Measurements from ENCODE around the gene NFAM1.

NFAM1 gene

DNA sequence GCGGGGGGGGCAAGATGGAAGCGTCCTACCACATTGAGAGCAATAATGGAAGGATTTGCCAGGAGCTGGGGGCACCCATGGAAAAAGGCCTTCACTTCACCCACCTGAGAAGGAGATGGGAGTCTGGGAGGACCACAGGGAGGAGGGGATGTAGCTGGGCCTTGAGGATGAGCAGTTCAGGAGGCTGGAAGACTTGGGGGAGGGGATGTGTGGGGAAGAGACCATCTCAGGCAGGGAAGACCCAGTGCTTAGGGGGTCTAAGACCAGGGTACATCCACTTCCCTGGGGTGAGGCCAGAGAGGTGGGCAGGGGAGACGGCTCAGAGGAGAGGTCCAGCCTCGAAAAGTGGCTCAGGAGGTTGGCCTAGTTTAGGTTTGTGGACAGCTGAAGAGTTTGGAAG is 90.4 kb downstream of the NFAM1 start:
- DNase-seq (ENCODE audit: low read depth), result no peak
- TF ChIP-seq, protein P1, sequence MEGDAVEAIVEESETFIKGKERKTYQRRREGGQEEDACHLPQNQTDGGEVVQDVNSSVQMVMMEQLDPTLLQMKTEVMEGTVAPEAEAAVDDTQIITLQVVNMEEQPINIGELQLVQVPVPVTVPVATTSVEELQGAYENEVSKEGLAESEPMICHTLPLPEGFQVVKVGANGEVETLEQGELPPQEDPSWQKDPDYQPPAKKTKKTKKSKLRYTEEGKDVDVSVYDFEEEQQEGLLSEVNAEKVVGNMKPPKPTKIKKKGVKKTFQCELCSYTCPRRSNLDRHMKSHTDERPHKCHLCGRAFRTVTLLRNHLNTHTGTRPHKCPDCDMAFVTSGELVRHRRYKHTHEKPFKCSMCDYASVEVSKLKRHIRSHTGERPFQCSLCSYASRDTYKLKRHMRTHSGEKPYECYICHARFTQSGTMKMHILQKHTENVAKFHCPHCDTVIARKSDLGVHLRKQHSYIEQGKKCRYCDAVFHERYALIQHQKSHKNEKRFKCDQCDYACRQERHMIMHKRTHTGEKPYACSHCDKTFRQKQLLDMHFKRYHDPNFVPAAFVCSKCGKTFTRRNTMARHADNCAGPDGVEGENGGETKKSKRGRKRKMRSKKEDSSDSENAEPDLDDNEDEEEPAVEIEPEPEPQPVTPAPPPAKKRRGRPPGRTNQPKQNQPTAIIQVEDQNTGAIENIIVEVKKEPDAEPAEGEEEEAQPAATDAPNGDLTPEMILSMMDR (conservative IDR thresholded peaks at IDR 0.05; ENCODE audit: control insufficient read depth, insufficient read depth, low read depth, low read length), result no peak
- H3K4me3 ChIP-seq (ENCODE audit: control insufficient read depth, low read depth, low read length), result no peak overlapping the region

DNA sequence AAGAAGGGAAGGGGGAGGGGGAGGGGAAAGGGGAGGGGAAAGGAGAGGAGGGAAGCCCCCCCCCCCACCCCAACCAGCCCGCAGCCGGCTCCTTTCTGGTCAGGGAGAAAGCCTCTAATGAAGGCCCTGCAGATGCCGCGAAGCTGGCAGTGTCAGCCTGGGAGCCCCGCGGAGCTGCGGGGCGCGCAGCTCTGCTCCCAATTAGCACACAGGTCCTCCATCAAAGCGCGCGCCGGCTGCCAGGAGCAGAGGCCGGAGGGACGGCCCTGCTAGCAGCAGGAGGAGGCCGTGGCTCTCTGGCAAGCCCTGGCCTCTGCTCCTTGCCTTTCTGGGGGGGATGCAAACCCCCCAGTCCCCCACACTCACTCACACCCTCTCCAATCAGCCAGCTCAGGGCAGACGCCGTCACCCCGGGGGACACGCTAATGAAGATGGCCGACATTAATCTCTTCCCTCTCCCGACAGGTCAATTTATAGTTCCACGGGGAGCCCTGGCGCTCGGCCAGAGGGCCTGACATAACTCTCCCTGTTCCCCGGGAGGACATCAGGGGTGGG is 91.3 kb downstream of the NFAM1 start:
- no peak overlapping the region for H3K4me3 ChIP-seq (ENCODE audit: control insufficient read depth, low read depth, low read length)
- no peak for DNase-seq (ENCODE audit: low read depth)
- TF ChIP-seq, protein P1 (conservative IDR thresholded peaks at IDR 0.05; ENCODE audit: control insufficient read depth, insufficient read depth, low read depth, low read length), result no peak

DNA sequence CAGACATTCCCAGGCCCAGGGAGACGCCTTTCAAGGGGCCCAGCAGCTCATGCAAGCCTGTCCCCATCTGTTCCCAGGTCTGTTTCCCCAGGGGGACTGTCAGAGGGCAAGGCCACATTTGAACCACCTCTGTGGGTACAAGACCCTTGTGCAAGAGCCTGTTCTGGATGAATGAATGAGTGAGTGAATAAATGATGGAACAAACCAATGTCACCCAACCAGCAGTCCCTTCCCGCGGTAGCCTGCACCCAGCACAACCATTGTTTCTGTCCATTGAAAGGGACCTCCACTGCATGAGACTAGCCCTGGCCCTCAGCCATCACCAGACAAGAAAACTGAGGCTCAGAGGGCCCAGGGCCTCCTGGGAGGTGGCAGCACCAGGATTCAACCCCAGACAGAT is 92.1 kb downstream of the NFAM1 start:
- no peak for DNase-seq (ENCODE audit: low read depth)
- H3K4me3 ChIP-seq (ENCODE audit: control insufficient read depth, low read depth, low read length), result no peak overlapping the region
- TF ChIP-seq, protein P1 (conservative IDR thresholded peaks at IDR 0.05; ENCODE audit: control insufficient read depth, insufficient read depth, low read depth, low read length), result no peak

DNA sequence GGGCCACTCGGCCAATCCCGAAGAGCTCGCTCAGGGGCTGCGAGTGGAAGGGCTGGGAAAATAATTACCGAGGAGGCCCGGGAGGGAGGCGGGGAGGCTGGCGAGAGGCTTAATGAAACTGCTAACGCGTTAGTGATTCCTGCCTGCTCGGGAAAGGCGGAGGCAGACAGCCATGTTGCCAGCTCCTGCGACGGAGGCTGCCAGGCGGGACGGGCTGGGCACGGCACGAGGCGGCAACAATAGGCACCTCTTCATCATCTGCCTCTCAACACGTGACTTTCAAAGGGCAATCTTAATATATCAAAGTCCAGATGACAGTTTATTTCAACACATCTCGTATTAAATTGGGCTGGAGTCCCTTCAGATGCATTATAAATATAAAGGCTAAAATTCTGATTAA is 93.7 kb downstream of the NFAM1 start:
- TF ChIP-seq, protein P1 (conservative IDR thresholded peaks at IDR 0.05; ENCODE audit: control insufficient read depth, insufficient read depth, low read depth, low read length), result no peak
- no peak for DNase-seq (ENCODE audit: low read depth)
- no peak overlapping the region for H3K4me3 ChIP-seq (ENCODE audit: control insufficient read depth, low read depth, low read length)

DNA sequence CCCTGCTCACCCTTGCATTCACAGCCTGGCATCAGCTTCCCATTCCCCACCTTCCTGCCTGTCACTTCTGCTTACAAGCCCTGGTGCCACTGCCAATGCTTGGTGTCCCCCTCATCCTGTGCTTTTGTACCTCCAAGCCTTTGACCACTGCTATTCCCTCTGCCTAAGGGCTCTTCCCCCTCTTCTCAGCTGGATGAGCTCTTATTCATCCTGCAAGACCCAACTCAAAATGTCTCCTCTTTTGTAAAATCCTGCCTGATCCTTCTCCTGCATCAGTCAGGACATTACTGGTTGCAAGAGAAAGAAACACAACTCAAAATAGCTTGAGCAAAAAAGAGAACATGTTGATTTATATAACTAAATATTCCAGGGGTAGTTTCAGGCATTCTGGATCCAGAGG is 94.8 kb downstream of the NFAM1 start:
- DNase-seq (ENCODE audit: low read depth), result no peak
- H3K4me3 ChIP-seq (ENCODE audit: control insufficient read depth, low read depth, low read length), result no peak overlapping the region
- TF ChIP-seq, protein P1 (conservative IDR thresholded peaks at IDR 0.05; ENCODE audit: control insufficient read depth, insufficient read depth, low read depth, low read length), result no peak

DNA sequence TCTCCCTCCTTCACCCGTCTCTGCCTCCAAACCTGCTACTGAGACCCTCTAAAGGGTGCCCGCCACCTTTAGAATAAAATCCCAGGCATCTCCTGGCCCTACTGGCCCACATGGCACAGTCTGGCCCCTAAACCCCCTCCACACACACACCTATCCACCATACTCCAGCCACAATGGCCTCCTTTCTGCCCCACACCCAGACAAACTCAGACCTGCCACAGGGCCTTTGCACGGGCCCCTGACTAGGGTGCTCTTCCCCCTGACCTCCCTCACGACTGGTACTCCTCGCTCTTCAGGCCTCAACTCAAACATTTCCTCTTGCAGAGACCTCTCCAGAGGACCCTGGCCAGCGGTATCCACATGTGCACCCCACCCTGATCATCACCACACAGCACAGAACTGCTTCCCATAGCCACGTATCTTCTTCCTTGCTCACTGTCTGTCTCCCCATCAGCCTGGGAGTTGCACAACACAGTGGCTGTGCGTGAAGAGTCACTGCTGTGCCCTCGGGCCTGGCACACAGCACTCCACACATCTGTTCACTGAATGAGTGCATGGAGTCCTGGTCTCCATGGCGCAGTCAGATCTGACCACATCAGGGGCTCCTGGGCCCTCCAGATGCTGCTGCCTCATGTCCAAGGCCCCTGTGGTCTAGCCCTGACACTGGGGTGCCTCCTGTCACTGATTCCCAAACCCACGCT is 95.5 kb downstream of the NFAM1 start:
- TF ChIP-seq, protein P1 (conservative IDR thresholded peaks at IDR 0.05; ENCODE audit: control insufficient read depth, insufficient read depth, low read depth, low read length), result no peak
- DNase-seq (ENCODE audit: low read depth), result peak; percentile 5

More for the DNA sequence above, 95.5 kb downstream of the NFAM1 start:
- H3K4me3 ChIP-seq (ENCODE audit: control insufficient read depth, low read depth, low read length), result no peak overlapping the region

Measured in fibroblast of mammary gland (primary cell).